Karpas-422 (cell line): ENCODE measurements around the gene SPAG16. TPM values are rescaled to one million over a fixed set of nuclear protein-coding genes. Genes with fewer than 3 reads are reported as not detected.

ENCODE experiments used
- DNase-seq: peaks from one replicate; pipeline ENCODE4 v3.0.0-alpha.2; 2015
- H2AFZ ChIP-seq: fragments of 200-600 bp; sonication (generic); 2 replicates; pipeline ENCODE4 v1.6.1; 2014; ENCODE audit warnings: antibody characterized with exemption, low read length, mixed read lengths
- H3K27ac ChIP-seq: fragments of 200-600 bp; sonication (generic); 2 replicates; pipeline ENCODE4 v1.5.1; 2014; ENCODE audit warnings: mild to moderate bottlenecking, low read length, moderate library complexity
- H3K27me3 ChIP-seq: fragments of 200-600 bp; sonication (generic); 2 replicates; pipeline ENCODE4 v1.6.1; 2014; ENCODE audit warnings: low read length, mixed read lengths
- H3K36me3 ChIP-seq: fragments of 200-600 bp; sonication (generic); 2 replicates; pipeline ENCODE4 v1.6.1; 2014; ENCODE audit warnings: low read length, mixed read lengths; ENCODE audit not compliant: insufficient read depth
- H3K4me1 ChIP-seq: fragments of 200-600 bp; sonication (generic); 2 replicates; pipeline ENCODE4 v1.6.1; 2014; ENCODE audit warnings: mild to moderate bottlenecking, low read length, mixed read lengths
- H3K4me2 ChIP-seq: fragments of 200-600 bp; sonication (generic); 2 replicates; pipeline ENCODE4 v1.6.1; 2014; ENCODE audit warnings: low read length, low read depth, mild to moderate bottlenecking; ENCODE audit not compliant: poor library complexity, severe bottlenecking
- H3K4me3 ChIP-seq: fragments of 200-600 bp; sonication (generic); 2 replicates; pipeline ENCODE4 v1.5.1; 2014; ENCODE audit warnings: mild to moderate bottlenecking, antibody characterized with exemption, low read length, mixed read lengths
- H3K79me2 ChIP-seq: fragments of 200-600 bp; sonication (generic); 2 replicates; pipeline ENCODE4 v1.6.1; 2014; ENCODE audit warnings: mild to moderate bottlenecking, low read length, mixed read lengths
- H3K9ac ChIP-seq: fragments of 200-600 bp; sonication (generic); 2 replicates; pipeline ENCODE4 v1.6.0; 2014; ENCODE audit warnings: low read length
- H3K9me2 ChIP-seq: fragments of 200-600 bp; sonication (generic), shearing (Covaris generic); replicated peaks from 2 replicates; pipeline ENCODE4 v1.6.0; 2014; ENCODE audit warnings: mild to moderate bottlenecking, low read length, moderate library complexity; ENCODE audit not compliant: insufficient read depth
- H3K9me3 ChIP-seq: fragments of 300-700, 200-600 bp; sonication (generic); 2 replicates; pipeline ENCODE4 v1.6.1; 2014; ENCODE audit warnings: low read length, mixed read lengths
- H4K20me1 ChIP-seq: fragments of 200-600 bp; sonication (generic); 2 replicates; pipeline ENCODE4 v1.6.1; 2014; ENCODE audit warnings: mild to moderate bottlenecking, antibody characterized with exemption, low read length, low read depth; ENCODE audit not compliant: insufficient read depth
- total RNA-seq: library from RNA; depleted of rRNA; stranded (reverse); fragments of >200 nt; shearing (Covaris generic); gene quantifications from 2 replicates; pipeline ENCODE4 v1.2.3, GENCODE V29; 2014; ENCODE audit warnings: low replicate concordance

The SPAG16 gene
- total RNA-seq, 1 experiment from 2014 or later: 67.8 TPM

GRCh38 chr2:214389334-214389733, 1105.1 kb downstream of the SPAG16 start:
- Histone ChIP-seq H3K4me2 (no peak overlapping the region), H3K4me3 (no peak overlapping the region), H3K27ac (no peak overlapping the region), H3K36me3 (no peaks in the 10 kb centered on the region), H3K9ac (no peak overlapping the region), H3K4me1 (no peaks in the 10 kb centered on the region), H3K9me3 (peaks cover 7% of the 10 kb centered on the region; the same call in 1 of the 2 replicates), H3K79me2 (no peaks in the 10 kb centered on the region), H2AFZ (no peak overlapping the region), H4K20me1 (no peaks in the 10 kb centered on the region), H3K9me2 (no peaks in the 10 kb centered on the region), H3K27me3 (no peaks in the 10 kb centered on the region)
- no peak for DNase-seq

- no peaks in the 10 kb centered on the region for H3K27me3 ChIP-seq
- H3K9ac ChIP-seq: no peak overlapping the region
- no peaks in the 10 kb centered on the region for H3K9me2 ChIP-seq
- H3K27ac ChIP-seq: no peak overlapping the region
- no peak overlapping the region for H3K4me3 ChIP-seq
- no peak overlapping the region for H2AFZ ChIP-seq
- H3K9me3 ChIP-seq: peaks cover 3% of the 10 kb centered on the region; the same call in 1 of the 2 replicates
- H3K4me1 ChIP-seq: no peaks in the 10 kb centered on the region
- H4K20me1 ChIP-seq: no peaks in the 10 kb centered on the region
- no peak overlapping the region for H3K4me2 ChIP-seq
- no peaks in the 10 kb centered on the region for H3K36me3 ChIP-seq
- no peaks in the 10 kb centered on the region for H3K79me2 ChIP-seq
- DNase-seq: no peak
These were observed 1109.5 kb downstream of the SPAG16 start for GRCh38 chr2:214393796-214394195.

GRCh38 chr2:214395040-214395439, 1110.8 kb downstream of the SPAG16 start:
- Histone ChIP-seq H4K20me1 (no peaks in the 10 kb centered on the region), H3K4me3 (no peak overlapping the region), H3K4me2 (no peak overlapping the region), H3K27me3 (no peaks in the 10 kb centered on the region), H3K9me3 (peaks cover 3% of the 10 kb centered on the region; the same call in 1 of the 2 replicates), H2AFZ (no peak overlapping the region), H3K9me2 (no peaks in the 10 kb centered on the region), H3K36me3 (no peaks in the 10 kb centered on the region), H3K9ac (no peak overlapping the region), H3K4me1 (no peaks in the 10 kb centered on the region), H3K79me2 (no peaks in the 10 kb centered on the region), H3K27ac (no peak overlapping the region)
- no peak for DNase-seq

GRCh38 chr2:214401580-214401979, 1117.3 kb downstream of the SPAG16 start:
- no peaks in the 10 kb centered on the region for H3K9me2 ChIP-seq
- H2AFZ ChIP-seq: no peak overlapping the region
- DNase-seq: no peak
- no peaks in the 10 kb centered on the region for H4K20me1 ChIP-seq
- no peaks in the 10 kb centered on the region for H3K79me2 ChIP-seq
- no peak overlapping the region for H3K27ac ChIP-seq
- peaks cover 8% of the 10 kb centered on the region; the same call in 1 of the 2 replicates for H3K9me3 ChIP-seq
- H3K4me3 ChIP-seq: no peak overlapping the region
- no peak overlapping the region for H3K4me2 ChIP-seq
- no peak overlapping the region for H3K9ac ChIP-seq
- no peaks in the 10 kb centered on the region for H3K27me3 ChIP-seq
- no peaks in the 10 kb centered on the region for H3K4me1 ChIP-seq
- H3K36me3 ChIP-seq: no peaks in the 10 kb centered on the region

- Histone ChIP-seq H4K20me1 (no peaks in the 10 kb centered on the region), H3K79me2 (no peaks in the 10 kb centered on the region), H3K9ac (no peak overlapping the region), H3K9me2 (no peaks in the 10 kb centered on the region), H2AFZ (no peak overlapping the region), H3K4me2 (no peak overlapping the region), H3K4me1 (no peaks in the 10 kb centered on the region), H3K36me3 (no peaks in the 10 kb centered on the region), H3K27me3 (no peaks in the 10 kb centered on the region), H3K4me3 (no peak overlapping the region), H3K27ac (no peak overlapping the region), H3K9me3 (no peaks in the 10 kb centered on the region; the same call in none of the 2 replicates)
- DNase-seq: no peak
These were observed 1126.0 kb downstream of the SPAG16 start for GRCh38 chr2:214410128-214410775.

GRCh38 chr2:214410918-214411554, 1126.8 kb downstream of the SPAG16 start, which contains the start of gene VWC2L:
Gene VWC2L (plus strand): TSS chr2:214411054. CDS start chr2:214414194, 3,140 bp downstream.
- Histone ChIP-seq H3K79me2 (no peaks in the 10 kb centered on the region), H3K4me2 (no peak within 1 kb of the TSS), H3K36me3 (no peaks in the 10 kb centered on the region), H4K20me1 (no peaks in the 10 kb centered on the region), H3K4me1 (no peaks in the 10 kb centered on the region), H3K27ac (no peak within 1 kb of the TSS), H3K9me3 (peaks cover 6% of the 10 kb centered on the region), H3K9ac (no peak within 1 kb of the TSS), H3K4me3 (no peak within 1 kb of the TSS), H3K9me2 (no peaks in the 10 kb centered on the region), H2AFZ (no peak within 1 kb of the TSS), H3K27me3 (no peaks in the 10 kb centered on the region)
- DNase-seq: peak; percentile 50

GRCh38 chr2:214412679-214413078, 1128.4 kb downstream of the SPAG16 start:
- no peak for DNase-seq
- Histone ChIP-seq H3K27ac (no peak overlapping the region), H3K4me2 (no peak overlapping the region)

GRCh38 chr2:214436470-214436869, 1152.2 kb downstream of the SPAG16 start:
- no peaks in the 10 kb centered on the region for H4K20me1 ChIP-seq
- H3K9me3 ChIP-seq: no peaks in the 10 kb centered on the region
- no peaks in the 10 kb centered on the region for H3K36me3 ChIP-seq
- H3K4me3 ChIP-seq: no peak overlapping the region
- H3K79me2 ChIP-seq: no peaks in the 10 kb centered on the region
- no peak overlapping the region for H3K4me2 ChIP-seq
- no peak overlapping the region for H3K9ac ChIP-seq
- no peak overlapping the region for H2AFZ ChIP-seq
- no peak for DNase-seq
- no peaks in the 10 kb centered on the region for H3K9me2 ChIP-seq
- H3K27ac ChIP-seq: no peak overlapping the region
- H3K27me3 ChIP-seq: no peaks in the 10 kb centered on the region
- H3K4me1 ChIP-seq: no peaks in the 10 kb centered on the region

More at GRCh38 chr2:214412679-214413078, 1128.4 kb downstream of the SPAG16 start:
- Histone ChIP-seq H4K20me1 (no peaks in the 10 kb centered on the region), H3K79me2 (no peaks in the 10 kb centered on the region), H3K4me1 (no peaks in the 10 kb centered on the region), H3K27me3 (no peaks in the 10 kb centered on the region), H2AFZ (no peak overlapping the region), H3K9me2 (no peaks in the 10 kb centered on the region), H3K9me3 (peaks cover 6% of the 10 kb centered on the region), H3K4me3 (no peak overlapping the region), H3K9ac (no peak overlapping the region), H3K36me3 (no peaks in the 10 kb centered on the region)
